Activated naive CD4-positive, alpha-beta T cell treated with anti-CD3 and anti-CD28 coated beads for 36 hours (primary cell): Measurements from ENCODE around the gene TMIGD3. TPM values are rescaled to one million over a fixed set of nuclear protein-coding genes. Genes with fewer than 3 reads are reported as not detected.
A peak's percentile ranks its signal among the peaks of the same experiment; 100 is the strongest.

Source experiments
- CTCF ChIA-PET: fragments of 350-600 bp; sonication (Branson Sonifier 250); formaldehyde crosslinking; loops from one replicate; lab custom pipeline; 2021; ENCODE audit warnings: antibody characterized with exemption; lab: Charles Lee
- DNase-seq: peaks from one replicate; pipeline ENCODE4 v3.0.0-alpha.2; 2020
- H3K27ac Mint-ChIP-seq: one replicate; pipeline ENCODE4 v1.8.0; 2021; ENCODE audit warnings: mild to moderate bottlenecking, mixed read lengths
- H3K27me3 Mint-ChIP-seq: one replicate; pipeline ENCODE4 v1.8.0; 2021; ENCODE audit warnings: low read depth, mixed read lengths
- H3K36me3 Mint-ChIP-seq: one replicate; pipeline ENCODE4 v1.8.0; 2021; ENCODE audit warnings: low read depth, mixed read lengths
- H3K4me1 Mint-ChIP-seq: one replicate; pipeline ENCODE4 v1.8.0; 2021; ENCODE audit warnings: low read depth, mixed read lengths
- H3K4me3 Mint-ChIP-seq: one replicate; pipeline ENCODE4 v1.8.0; 2021; ENCODE audit warnings: mild to moderate bottlenecking, moderate library complexity, mixed read lengths
- H3K9me3 Mint-ChIP-seq: one replicate; pipeline ENCODE4 v1.8.0; 2021; ENCODE audit warnings: mixed read lengths
- intact Hi-C: fragments of 100-400 bp; cut with micrococcal nuclease; formaldehyde crosslinking; loops from one replicate; pipeline ENCODE4 v1.15.1; 2023
- total RNA-seq, 2 experiments: library from RNA; stranded (reverse); gene quantifications; one replicate each; pipeline ENCODE4 v1.2.3, GENCODE V29; 2021

The TMIGD3 gene
- total RNA-seq, 2 experiments from 2014 or later, result not detected

DNA sequence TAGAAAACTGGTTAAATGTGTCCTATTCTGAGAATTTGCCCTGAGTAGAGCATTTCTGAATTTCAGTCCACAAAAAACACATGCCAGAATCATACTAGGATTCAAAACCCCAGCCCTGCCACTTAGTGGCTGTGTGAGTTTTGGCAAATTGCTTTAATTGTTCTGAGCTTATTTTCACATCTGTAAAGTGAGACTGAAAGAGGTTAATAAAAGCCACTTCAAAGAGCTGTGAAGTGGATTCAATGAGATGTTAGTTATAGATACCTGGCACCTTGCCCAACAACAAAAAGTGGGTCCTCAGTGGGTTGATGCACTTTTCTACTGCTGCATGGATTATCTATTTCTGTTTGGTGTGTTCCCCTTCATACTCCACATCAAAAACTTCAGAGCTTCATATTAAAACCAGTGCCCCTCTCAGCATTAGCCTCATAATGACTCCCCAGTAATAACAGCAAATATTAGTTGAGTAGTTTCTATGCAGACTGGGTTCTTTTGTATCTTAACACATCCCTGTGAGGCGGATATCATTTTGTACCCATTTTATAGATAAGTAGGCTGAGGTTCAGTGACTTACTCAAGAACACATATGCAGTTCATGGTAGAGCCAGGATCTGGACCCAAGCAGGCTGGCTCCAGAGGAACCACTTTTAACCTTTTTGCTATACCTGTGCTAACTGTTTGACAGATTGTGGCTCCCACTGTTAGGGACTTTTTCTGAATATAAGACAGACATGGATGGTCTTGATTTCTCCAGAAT, 14.2 kb upstream of the TMIGD3 start:
- Mint-ChIP-seq H3K27ac (no peak overlapping the region), H3K4me3 (no peak overlapping the region), H3K36me3 (no peaks in the 10 kb centered on the region), H3K27me3 (peaks cover 2% of the 10 kb centered on the region), H3K4me1 (peaks cover 34% of the 10 kb centered on the region), H3K9me3 (no peaks in the 10 kb centered on the region)
- intact Hi-C loops, result loop anchor here (2.0 kb wide), 1 partner anchor 75 kb away; no protein-coding TSS in a partner anchor
- CTCF ChIA-PET, result interaction anchor here (0.6 to 2.5 kb wide), 17 partner anchors 9 to 244 kb away, joined by 3 to 43 read pairs (median 5); partner anchors contain the start of gene RAP1A
- peak; percentile 42 for DNase-seq

DNA sequence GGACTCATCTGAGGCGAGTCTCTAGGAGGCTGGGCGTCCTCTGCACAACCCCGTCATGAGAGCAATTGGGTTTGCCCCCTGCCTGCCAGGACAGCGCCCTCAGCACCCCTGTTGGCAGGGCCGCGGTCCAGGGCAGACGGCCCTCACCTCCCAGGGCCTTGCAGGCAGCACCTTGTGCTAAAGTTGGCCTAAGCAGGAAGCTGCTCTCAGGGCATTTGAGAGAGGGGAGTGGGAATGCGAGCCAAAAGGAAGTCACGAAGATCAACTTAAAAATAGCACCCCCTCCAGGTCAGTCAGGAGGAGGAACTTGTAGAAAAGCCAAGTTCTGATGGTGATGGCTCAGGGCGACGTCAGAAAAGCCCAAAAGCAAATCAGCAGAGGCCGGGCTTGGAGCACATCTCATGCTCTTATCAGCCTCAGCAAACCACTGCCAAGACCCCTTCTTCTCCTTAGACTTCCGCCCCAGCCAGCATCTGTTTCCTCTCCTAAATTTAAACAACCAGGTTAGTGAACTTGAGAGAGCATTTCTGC, 12.6 kb upstream of the TMIGD3 start:
- peaks cover 34% of the 10 kb centered on the region for H3K4me1 Mint-ChIP-seq
- CTCF ChIA-PET, result interaction anchor here (0.6 to 2.5 kb wide), 13 partner anchors 8 to 298 kb away, joined by 3 to 43 read pairs (median 4); no protein-coding TSS in a partner anchor
- H3K27ac Mint-ChIP-seq, result no peak overlapping the region
- H3K27me3 Mint-ChIP-seq, result peaks cover 2% of the 10 kb centered on the region
- DNase-seq, result peak; percentile 54
- no peaks in the 10 kb centered on the region for H3K36me3 Mint-ChIP-seq
- peak overlapping the region; percentile 54 for H3K4me3 Mint-ChIP-seq
- H3K9me3 Mint-ChIP-seq, result no peaks in the 10 kb centered on the region
- intact Hi-C loops, result loop anchor here (2.0 kb wide), 1 partner anchor 77 kb away; no protein-coding TSS in a partner anchor

DNA sequence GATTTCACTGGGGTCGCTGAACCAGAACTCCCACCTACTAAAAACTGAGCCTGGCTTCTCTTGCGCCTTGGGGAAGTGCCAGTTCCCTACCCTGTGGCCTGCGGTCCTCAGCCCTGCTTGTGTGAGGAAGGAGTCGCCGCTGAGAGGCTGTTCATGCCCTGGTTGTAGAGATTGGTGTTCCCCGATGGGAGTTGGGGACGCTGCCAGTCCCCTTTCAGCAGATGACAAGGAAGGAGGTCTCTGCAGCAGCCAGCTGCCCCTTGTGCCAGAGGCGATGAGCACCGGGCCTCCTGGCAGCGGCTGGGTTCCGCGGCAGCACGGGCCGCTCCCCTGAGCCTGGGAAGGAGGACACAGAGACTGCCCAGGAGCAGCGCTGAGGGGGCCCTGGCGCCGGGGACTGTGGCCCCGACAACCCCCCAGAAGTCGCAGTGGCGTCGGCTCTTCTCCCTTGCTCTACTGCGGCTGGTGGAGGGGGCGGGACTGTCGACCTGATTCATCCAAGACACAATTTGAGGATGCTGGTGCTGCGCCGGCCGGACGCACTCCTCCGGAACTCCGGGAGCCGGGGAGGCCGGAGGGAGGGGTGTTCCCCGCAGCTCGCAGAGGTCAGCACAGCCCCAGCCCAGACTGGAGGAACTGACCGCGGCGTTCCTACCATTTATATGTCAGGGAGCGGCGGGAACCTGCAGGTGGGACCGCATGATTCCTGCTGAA, 12.0 kb upstream of the TMIGD3 start:
- Mint-ChIP-seq H3K9me3 (no peaks in the 10 kb centered on the region), H3K36me3 (no peaks in the 10 kb centered on the region), H3K27ac (no peak overlapping the region), H3K27me3 (peaks cover 2% of the 10 kb centered on the region), H3K4me3 (peak overlapping the region; percentile 54), H3K4me1 (peaks cover 34% of the 10 kb centered on the region)
- DNase-seq, result peak; percentile 61
- CTCF ChIA-PET, result interaction anchor here (0.9 to 2.5 kb wide), 5 partner anchors 7 to 232 kb away, joined by 3 to 43 read pairs (median 4); no protein-coding TSS in a partner anchor
- intact Hi-C loops, result loop anchor here (2.0 kb wide), 1 partner anchor 77 kb away; no protein-coding TSS in a partner anchor

DNA sequence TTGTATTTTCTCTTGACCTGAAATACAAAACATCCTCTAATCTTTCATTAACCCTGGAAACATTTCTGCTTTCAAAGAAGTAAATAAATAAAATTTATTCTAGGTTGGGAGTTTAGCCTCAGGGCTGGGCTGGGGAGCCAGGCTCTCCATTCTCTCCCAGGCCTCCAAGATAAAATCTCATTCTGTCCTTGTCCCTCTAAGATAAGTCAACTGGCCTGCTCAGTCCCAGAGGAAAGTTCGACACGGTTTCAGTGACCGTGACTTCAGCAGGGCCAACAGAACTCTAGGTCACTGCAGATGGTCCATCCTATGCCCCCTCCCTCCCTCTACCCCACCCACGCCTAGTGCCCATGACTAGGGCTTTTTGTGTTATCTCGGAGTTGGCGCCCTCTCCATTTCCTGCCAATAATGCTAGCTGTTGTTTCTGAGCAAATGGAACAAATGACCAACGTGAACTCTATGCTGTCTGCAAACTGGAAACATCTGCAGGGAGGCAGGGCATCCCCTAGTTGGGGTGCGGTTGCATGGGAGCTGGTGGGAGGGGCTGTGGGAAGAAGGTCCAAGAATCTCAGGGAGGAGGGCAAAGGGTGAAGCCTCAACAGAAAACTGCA, 10.1 kb upstream of the TMIGD3 start:
- Mint-ChIP-seq H3K27me3 (peaks cover 2% of the 10 kb centered on the region), H3K4me3 (no peak overlapping the region)
- intact Hi-C loops, result no loop called here

DNA sequence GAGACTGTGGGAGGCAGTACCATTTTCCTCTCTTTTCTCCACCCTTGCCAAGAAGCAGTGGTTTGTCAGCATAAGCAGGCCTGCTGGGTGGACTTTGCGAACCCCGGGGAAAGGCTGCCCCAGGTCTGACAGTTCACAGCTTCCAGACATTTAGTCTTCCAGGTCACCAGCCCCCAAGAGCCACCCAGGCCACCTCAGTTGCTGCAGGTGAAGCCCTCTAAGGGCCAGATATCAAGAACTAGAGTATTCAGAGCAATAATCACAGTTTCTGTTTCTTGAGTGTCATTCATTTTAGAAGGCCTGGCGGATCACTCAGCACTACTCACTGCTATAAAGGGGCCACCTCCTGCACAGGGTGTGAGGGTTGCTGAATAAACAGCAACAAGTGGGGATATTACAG, 9.5 kb upstream of the TMIGD3 start:
- no peaks in the 10 kb centered on the region for H3K36me3 Mint-ChIP-seq
- H3K9me3 Mint-ChIP-seq, result no peaks in the 10 kb centered on the region
- H3K4me3 Mint-ChIP-seq, result no peak overlapping the region
- no peak overlapping the region for H3K27ac Mint-ChIP-seq
- no peak for DNase-seq
- H3K27me3 Mint-ChIP-seq, result peaks cover 2% of the 10 kb centered on the region
- CTCF ChIA-PET, result no interaction called here
- H3K4me1 Mint-ChIP-seq, result peaks cover 40% of the 10 kb centered on the region
- intact Hi-C loops, result no loop called here

More for the DNA sequence above, 10.1 kb upstream of the TMIGD3 start:
- DNase-seq, result no peak
- H3K4me1 Mint-ChIP-seq, result peaks cover 39% of the 10 kb centered on the region
- H3K36me3 Mint-ChIP-seq, result no peaks in the 10 kb centered on the region
- CTCF ChIA-PET, result no interaction called here
- H3K9me3 Mint-ChIP-seq, result no peaks in the 10 kb centered on the region
- H3K27ac Mint-ChIP-seq, result no peak overlapping the region

DNA sequence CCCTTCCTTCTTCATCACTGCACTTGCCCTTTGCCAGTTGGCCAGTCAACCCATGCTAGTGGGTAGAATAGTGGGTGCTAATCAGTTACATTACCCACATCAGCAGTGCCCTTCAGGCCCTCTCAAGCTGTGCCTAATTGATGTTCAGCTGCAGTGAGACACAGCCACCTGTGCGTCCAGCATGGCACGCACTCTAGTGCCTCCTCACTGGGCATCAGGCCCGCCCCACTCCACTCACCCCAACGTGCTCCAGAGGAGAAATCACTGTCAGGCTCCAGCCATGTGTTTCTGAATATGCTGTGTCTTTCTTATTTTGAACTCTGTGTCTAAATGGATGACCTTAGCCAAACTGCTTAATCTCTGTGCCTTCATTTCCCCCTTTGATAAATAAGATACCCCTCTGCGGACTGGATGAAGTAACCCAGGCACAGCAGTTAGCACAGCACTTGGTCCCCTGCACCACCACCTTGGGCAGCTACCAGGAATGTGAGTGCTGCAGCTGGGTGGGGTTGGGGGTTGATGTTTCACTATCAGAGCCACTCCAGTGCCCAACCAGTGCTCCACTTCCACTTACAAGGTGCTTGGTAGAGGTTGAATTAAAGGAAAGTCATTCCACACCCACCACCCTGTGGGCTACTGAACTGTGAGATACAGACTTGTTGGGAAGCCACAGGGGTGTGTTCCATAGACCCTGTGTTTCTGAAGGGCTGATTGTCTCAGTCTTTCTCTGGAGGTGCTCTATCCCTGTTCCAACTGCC, 8.9 kb upstream of the TMIGD3 start:
- no peaks in the 10 kb centered on the region for H3K36me3 Mint-ChIP-seq
- CTCF ChIA-PET, result interaction anchor here (0.7 to 1.1 kb wide), 3 partner anchors 87 to 235 kb away, joined by 3 read pairs; no protein-coding TSS in a partner anchor
- no peak overlapping the region for H3K4me3 Mint-ChIP-seq
- no peak for DNase-seq
- H3K9me3 Mint-ChIP-seq, result no peaks in the 10 kb centered on the region
- intact Hi-C loops, result no loop called here
- peaks cover 40% of the 10 kb centered on the region for H3K4me1 Mint-ChIP-seq
- H3K27me3 Mint-ChIP-seq, result peaks cover 2% of the 10 kb centered on the region
- H3K27ac Mint-ChIP-seq, result no peak overlapping the region

DNA sequence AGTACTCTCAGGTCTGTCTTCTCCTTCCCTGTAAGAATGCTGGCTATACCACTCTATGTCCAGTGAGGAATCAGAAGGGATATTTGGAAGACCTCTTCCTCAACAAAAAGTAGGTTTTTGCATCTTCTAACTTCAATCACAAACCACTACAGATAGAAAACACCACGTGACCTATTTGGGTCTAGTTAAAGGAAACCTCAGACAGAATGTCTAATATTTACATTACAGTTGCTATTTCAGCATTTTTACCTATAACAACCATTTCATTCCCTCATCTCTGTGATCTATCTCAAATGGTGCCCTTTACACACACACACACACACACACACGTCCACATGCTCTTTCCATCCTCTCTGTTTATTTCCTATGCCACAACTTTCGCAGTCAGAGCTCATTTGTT, 7.9 kb upstream of the TMIGD3 start:
- peaks cover 35% of the 10 kb centered on the region for H3K4me1 Mint-ChIP-seq
- peaks cover 2% of the 10 kb centered on the region for H3K27me3 Mint-ChIP-seq
- H3K27ac Mint-ChIP-seq, result no peak overlapping the region
- CTCF ChIA-PET, result interaction anchor here (0.6 to 1.1 kb wide), 4 partner anchors 88 to 256 kb away, joined by 3 read pairs; no protein-coding TSS in a partner anchor
- no peak for DNase-seq
- H3K9me3 Mint-ChIP-seq, result no peaks in the 10 kb centered on the region
- H3K36me3 Mint-ChIP-seq, result no peaks in the 10 kb centered on the region
- H3K4me3 Mint-ChIP-seq, result no peak overlapping the region
- intact Hi-C loops, result no loop called here

DNA sequence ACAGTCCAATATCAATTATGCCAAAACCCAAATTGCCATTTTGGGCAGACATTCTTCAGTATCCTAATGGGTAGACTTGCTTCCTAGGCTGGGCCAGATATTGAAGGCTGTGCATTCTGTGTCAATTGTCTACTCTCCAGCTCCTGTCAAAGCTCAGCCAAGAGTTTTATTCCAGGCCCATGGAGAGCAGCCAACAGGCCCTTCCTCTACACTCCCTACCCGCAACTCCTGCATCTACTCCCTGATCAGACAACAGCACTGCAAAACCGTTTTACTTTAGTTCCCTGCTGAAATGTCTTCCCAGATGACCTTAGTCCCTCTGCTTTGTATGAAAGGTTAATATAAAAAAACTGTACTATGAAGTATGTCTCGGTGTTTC, 6.6 kb upstream of the TMIGD3 start:
- Mint-ChIP-seq H3K9me3 (no peaks in the 10 kb centered on the region), H3K27ac (no peak overlapping the region), H3K36me3 (no peaks in the 10 kb centered on the region), H3K4me1 (peaks cover 38% of the 10 kb centered on the region), H3K27me3 (no peaks in the 10 kb centered on the region), H3K4me3 (no peak overlapping the region)
- no peak for DNase-seq
- intact Hi-C loops, result loop anchor here (5.0 kb wide), 1 partner anchor 293 kb away; no protein-coding TSS in a partner anchor
- CTCF ChIA-PET, result interaction anchor here (0.6 to 4.4 kb wide), 8 partner anchors 7 to 239 kb away, joined by 3 to 77 read pairs (median 34); no protein-coding TSS in a partner anchor

DNA sequence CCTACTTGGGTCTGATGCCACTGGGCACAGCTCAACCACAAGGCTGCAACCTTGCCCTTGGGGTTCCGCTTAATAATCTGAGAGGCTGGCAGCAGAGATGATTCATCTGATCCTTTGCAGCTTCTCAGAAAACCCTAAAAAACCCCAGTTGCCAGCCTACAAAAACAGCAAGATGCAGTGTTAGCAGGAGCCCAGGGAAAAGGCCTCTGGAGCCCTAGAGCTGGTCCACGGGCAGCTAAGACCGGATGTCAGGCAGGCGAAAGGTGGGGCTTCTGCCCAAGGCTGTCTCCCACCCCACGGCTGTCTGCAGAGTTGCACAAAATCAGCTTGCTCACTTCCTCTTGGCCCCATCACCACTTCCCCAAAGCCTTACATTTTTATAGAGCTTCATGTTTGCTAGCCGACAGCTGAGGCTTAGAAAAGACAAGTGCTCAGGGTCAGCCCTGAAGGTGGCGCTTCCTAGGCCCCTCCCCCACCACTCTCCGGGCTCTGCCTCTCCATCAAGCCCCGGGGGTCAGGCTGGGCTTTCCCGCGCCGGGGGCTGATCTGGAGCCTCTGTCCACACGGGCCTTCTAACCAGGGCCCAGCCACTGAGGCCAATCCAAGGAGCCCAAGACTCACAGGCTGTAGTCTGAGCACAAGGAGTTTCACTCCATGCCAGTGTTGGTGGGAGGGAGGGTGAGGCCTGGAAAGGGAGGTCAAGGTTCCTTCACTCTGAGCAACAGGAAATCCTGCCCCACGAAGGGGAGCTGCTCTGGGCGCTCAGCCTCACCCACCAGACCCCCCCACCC, 4.2 kb upstream of the TMIGD3 start:
- H3K27me3 Mint-ChIP-seq, result no peaks in the 10 kb centered on the region
- CTCF ChIA-PET, result interaction anchor here (0.6 to 4.4 kb wide), 65 partner anchors 9 to 483 kb away, joined by 3 to 77 read pairs (median 6); partner anchors contain the start of genes DDX20, INKA2, RAP1A and WDR77
- peak; percentile 77 for DNase-seq
- peak overlapping the region; percentile 53 for H3K4me3 Mint-ChIP-seq
- H3K9me3 Mint-ChIP-seq, result no peaks in the 10 kb centered on the region
- intact Hi-C loops, result loop anchor here (1.0 to 5.0 kb wide), 14 partner anchors 11 to 290 kb away; partner anchors contain the start of genes ATP5PB, DDX20, RAP1A and WDR77
- no peaks in the 10 kb centered on the region for H3K36me3 Mint-ChIP-seq
- peaks cover 49% of the 10 kb centered on the region for H3K4me1 Mint-ChIP-seq
- H3K27ac Mint-ChIP-seq, result peak overlapping the region; percentile 92

DNA sequence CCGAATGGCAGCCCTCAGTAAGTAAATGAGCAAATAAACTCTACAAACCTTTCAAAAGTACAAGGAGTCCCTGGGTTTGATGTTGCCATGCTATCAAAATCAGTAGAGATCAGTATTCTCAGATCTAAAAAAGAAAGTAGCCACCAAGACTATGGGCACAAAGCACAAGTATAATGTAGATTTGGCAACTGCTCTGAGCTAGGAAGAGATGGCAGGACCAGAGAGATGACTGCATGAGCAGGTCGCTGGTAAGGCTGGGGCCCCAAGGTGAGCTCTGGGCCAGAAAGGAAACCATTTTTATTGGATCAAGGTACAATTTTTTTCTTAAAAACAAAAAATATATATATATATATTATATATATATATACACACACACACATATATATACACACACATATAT, 3.1 kb upstream of the TMIGD3 start:
- H3K4me1 Mint-ChIP-seq, result peaks cover 49% of the 10 kb centered on the region
- intact Hi-C loops, result loop anchor here (2.0 to 5.0 kb wide), 4 partner anchors 58 to 289 kb away; partner anchors contain the start of genes ATP5PB and WDR77
- H3K36me3 Mint-ChIP-seq, result no peaks in the 10 kb centered on the region
- no peak overlapping the region for H3K4me3 Mint-ChIP-seq
- peak overlapping the region; percentile 46 for H3K27ac Mint-ChIP-seq
- no peaks in the 10 kb centered on the region for H3K27me3 Mint-ChIP-seq
- no peaks in the 10 kb centered on the region for H3K9me3 Mint-ChIP-seq
- no peak for DNase-seq
- CTCF ChIA-PET, result interaction anchor here (0.7 to 4.4 kb wide), 17 partner anchors 9 to 261 kb away, joined by 3 to 77 read pairs (median 18); partner anchors contain the start of genes DDX20 and INKA2
